ENCODE results near the gene FNIP1. TPM values are rescaled to one million over a fixed set of nuclear protein-coding genes. Genes with fewer than 3 reads are reported as not detected.
"Not testable (repeated sequence)": the region's sequence is repeated elsewhere in the genome, so short reads cannot be mapped to it uniquely, and the experiment has no call there.

Gene FNIP1
- polyA plus RNA-seq, 4 donors: 13.8 to 21.6 (median 15.5) TPM

GRCh38 chr5:131787736-131788135 lies 9.1 kb downstream of the FNIP1 start:
- no peak for DNase-seq (ENCODE audit: low read depth in 4 of 4, low spot score in 2 of 4)

DNA sequence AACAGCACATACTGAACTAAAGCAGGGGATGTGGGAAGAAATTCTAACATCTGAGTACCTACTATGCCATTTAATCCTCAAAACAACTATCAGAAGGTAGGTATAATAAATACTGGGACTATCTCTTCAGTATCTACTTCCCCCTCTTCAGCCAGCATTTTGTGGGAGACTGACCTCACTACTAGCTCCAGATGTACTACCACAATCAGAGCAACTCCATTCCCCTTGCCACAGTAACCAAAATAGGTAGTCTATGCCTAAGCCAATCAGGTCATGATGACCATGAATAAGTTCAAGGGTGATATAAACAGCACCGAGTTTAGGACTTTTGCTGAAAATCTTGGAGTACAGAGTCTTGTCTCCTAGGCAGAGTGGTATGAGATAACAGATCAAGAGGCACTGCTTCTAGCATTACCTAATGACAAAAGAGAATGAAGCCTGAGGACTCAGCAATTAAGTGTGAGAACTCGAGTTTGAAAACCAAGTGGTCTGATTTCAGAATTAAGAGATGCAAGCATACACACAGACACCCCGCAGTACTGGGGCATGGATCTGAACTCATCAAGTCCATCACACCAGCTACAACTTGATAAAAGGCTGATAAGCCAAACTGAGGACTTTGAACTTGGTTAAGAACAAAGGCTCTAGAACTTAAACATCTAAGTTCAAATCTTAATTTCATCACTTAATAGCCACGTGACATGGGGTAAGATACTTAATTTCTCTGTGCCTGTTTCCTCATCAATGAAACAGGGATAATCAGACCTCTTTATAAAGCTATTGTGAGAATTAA lies 9.7 kb downstream of the FNIP1 start:
- no peak for DNase-seq (ENCODE audit: low read depth in 4 of 4, low spot score in 2 of 4)

DNA sequence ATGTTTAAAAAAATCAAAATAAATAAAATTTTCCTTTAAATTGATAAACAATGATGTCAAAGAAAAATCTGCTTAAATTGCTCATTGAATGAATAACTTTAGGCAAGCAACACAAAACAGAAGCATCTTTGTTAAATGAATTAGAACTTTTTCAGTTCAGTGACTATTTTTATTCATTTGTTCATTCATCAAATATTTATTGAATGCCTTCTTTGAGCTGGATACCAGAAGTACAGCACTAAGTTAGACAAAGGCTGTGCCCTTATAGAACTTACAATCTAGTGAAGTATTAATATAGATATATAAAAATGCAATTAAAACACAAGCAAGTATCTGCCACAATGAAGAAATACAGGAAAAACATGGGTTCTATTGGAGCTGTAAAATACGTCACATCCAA lies 10.8 kb downstream of the FNIP1 start:
- DNase-seq (ENCODE audit: low read depth in 4 of 4, low spot score in 2 of 4): no peak

GRCh38 chr5:131783874-131784273 lies 12.9 kb downstream of the FNIP1 start:
- no peak for DNase-seq (ENCODE audit: low read depth in 4 of 4, low spot score in 2 of 4)

GRCh38 chr5:131783357-131783756 lies 13.5 kb downstream of the FNIP1 start:
- no peak for DNase-seq (ENCODE audit: low read depth in 4 of 4, low spot score in 2 of 4)

DNA sequence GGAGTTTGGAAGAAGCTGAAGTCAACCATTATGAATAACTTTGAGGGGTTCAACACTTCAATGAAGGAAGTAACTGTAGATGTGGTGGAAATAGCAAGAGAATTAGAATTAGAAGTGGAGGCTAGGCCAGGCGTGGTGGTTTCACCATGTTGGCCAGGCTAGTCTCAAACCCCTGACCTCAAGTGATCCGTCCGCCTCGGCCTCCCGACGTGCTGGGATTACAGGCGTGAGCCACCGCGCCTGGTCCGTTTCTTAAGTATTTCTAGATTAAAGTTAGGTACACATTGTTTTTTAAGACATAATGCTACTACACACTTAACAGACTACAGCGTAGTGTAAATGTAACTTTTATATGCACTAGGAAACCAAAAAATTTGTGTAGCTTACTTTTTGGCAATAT lies 14.1 kb downstream of the FNIP1 start:
- DNase-seq (ENCODE audit: low read depth in 4 of 4, low spot score in 2 of 4): no peak

GRCh38 chr5:131778141-131778540 lies 18.7 kb downstream of the FNIP1 start:
- DNase-seq (ENCODE audit: low read depth in 4 of 4, low spot score in 2 of 4): not testable (repeated sequence)

DNA sequence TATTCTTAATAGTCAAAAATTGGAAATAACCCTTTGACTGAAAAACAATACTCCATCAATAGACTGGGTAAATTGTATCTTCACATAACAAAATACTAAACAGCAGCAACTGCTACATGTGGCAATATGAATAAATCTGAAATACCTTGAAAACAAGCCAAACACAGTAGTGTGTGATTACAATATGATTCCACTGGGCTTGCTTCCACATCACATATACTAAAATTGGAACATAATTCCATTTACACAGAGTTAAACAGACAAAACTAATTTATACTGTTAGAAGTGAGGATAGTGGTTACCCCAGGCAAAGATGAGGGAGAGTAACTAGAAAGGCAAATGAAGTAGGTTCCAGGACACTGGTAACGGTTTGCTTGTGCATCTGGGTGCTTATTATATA lies 20.4 kb downstream of the FNIP1 start:
- no peak for DNase-seq (ENCODE audit: low read depth in 4 of 4, low spot score in 2 of 4)

- no peak for DNase-seq (ENCODE audit: low read depth in 4 of 4, low spot score in 2 of 4)
Measured at GRCh38 chr5:131774652-131775367, 22.0 kb downstream of the FNIP1 start.

DNA sequence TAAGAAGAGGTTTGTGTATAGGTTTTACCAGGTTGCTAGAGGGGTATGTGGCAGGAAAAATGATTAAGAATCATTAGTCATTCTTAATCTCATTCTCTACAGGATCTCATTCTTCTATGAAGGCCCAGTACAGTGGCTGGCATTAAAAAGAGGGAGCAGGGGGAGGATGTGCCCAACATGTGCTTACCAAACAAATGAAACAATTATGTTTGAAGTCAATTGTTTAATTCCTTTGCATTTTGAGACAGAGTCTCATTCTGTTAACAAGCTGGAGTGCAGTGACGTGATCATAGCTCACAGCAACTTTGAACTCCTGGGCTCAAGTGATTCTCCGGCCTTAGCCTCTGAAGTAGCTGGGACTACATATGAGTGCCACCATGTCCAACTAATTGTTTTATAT lies 23.0 kb downstream of the FNIP1 start:
- no peak for DNase-seq (ENCODE audit: low read depth in 4 of 4, low spot score in 2 of 4)

- no peak for DNase-seq (ENCODE audit: low read depth in 4 of 4, low spot score in 2 of 4)
Measured at GRCh38 chr5:131771692-131772091, 25.1 kb downstream of the FNIP1 start.

DNA sequence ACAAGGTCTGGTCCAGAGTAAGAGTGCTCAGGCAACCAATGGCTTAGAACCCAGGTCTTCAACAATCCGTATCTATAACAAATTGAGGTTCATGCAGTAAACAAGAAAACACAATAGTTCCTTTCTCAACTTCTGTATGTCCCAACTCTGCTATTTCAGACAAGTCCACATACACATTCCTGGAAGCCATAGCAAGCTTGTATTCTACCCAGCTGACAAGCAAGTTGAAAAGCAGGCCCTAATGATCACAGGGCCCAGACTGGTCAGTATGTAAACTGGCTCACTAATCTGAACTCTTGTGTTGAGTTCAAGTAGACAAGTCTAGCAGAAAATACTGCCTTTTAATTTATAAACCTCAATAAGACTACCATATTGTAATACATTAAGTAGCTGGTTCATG lies 26.9 kb downstream of the FNIP1 start:
- no peak for DNase-seq (ENCODE audit: low read depth in 4 of 4, low spot score in 2 of 4)

GRCh38 chr5:131769336-131769735 lies 27.5 kb downstream of the FNIP1 start:
- no peak for DNase-seq (ENCODE audit: low read depth in 4 of 4, low spot score in 2 of 4)

- no peak for DNase-seq (ENCODE audit: low read depth in 4 of 4, low spot score in 2 of 4)
Measured at GRCh38 chr5:131767891-131768290, 28.9 kb downstream of the FNIP1 start.

DNA sequence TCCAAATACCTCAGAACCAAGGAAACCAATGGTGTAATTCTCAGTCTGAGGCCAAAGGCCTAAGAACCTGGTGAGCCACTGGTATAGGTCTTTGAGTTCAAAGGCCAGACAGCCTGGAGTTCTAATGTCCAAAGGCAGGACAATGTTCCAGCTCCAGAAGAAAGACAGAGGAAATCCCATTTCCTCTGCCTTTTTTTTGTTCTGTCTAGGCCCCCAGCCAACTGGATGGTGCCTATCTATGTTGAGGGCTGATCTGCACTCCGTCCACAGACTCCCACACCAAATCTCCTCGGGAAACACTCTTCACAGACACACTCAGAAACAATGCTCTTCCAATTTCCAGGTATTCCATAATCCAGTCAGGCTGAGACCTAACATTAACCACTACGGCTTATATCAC lies 30.1 kb downstream of the FNIP1 start:
- no peak for DNase-seq (ENCODE audit: low read depth in 4 of 4, low spot score in 2 of 4)

- no peak for DNase-seq (ENCODE audit: low read depth in 4 of 4, low spot score in 2 of 4)
Measured at GRCh38 chr5:131765261-131765660, 31.6 kb downstream of the FNIP1 start.

GRCh38 chr5:131763968-131764367 lies 32.8 kb downstream of the FNIP1 start:
- no peak for DNase-seq (ENCODE audit: low read depth in 4 of 4, low spot score in 2 of 4)

DNA sequence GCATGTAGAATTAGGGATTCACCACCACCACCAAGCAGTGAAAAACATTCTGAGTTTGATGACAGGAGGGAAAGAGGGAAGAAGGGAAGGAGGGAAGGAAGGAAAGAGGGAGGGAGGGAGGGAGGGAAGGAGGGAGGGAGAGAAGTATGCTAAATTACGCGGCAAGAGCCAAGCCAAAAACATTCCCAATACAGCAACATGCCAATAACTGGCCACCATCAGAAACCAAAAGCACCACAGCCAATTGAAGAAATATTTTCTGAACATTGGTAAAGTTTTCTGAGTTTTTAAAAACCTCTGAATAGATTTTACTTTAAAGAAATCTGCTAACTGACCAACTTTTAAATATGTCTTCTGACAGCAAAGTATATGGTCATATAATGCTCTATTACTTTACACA lies 36.0 kb downstream of the FNIP1 start:
- DNase-seq (ENCODE audit: low read depth in 4 of 4, low spot score in 2 of 4): no peak

DNA sequence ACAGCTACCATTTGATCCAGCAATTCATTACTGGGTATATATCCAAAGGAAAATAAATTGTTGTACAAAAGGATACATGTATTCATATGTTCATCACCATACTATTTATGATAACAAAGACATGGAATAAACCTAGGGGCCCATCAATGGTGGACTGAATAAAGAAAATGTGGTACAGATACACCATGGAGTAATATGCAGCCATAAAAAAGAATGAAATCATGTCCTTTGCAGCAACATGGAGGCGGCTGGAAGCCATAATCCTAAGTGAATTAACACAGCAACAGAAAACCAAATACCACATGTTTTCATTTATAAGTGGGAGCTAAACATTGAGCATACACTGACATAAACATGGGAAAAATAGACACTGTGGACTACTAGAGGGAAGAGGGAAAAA lies 37.1 kb downstream of the FNIP1 start:
- DNase-seq (ENCODE audit: low read depth in 4 of 4, low spot score in 2 of 4): no peak

DNA sequence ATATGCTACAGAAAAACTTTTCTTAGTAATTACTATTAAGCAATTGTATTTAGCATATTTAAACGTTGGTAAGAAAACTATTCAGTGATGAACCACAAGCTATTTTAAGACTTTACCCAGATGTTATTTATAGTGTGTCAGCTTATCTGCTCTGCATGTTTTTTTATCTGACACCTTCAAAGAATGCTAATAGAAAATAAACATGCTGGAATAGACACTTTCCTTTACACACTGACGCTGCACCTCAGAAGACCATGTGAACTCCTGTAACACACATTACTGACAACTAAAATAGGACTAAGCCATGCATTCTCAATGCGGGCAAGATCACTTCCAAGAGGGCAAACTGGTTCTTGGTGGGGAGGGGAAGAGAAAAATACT lies 38.3 kb downstream of the FNIP1 start:
- no peak for DNase-seq (ENCODE audit: low read depth in 4 of 4, low spot score in 2 of 4)

- no peak for DNase-seq (ENCODE audit: low read depth in 4 of 4, low spot score in 2 of 4)
Measured at GRCh38 chr5:131757830-131758519, 38.8 kb downstream of the FNIP1 start.

GRCh38 chr5:131756942-131757341 lies 39.9 kb downstream of the FNIP1 start:
- no peak for DNase-seq (ENCODE audit: low read depth in 4 of 4, low spot score in 2 of 4)

All from left renal cortex interstitium (tissue), 4 donors.